Peyer's patch (tissue), 4 donors: ENCODE results near the gene RSL1D1. TPM values are rescaled to one million over a fixed set of nuclear protein-coding genes. Genes with fewer than 3 reads are reported as not detected.
A peak's percentile ranks its signal among the peaks of the same experiment; 100 is the strongest.

Experiments used
- DNase-seq, 3 donors: peaks; one replicate each; pipeline ENCODE4 v3.0.0-alpha.2; 2017 to 2019
- H3K27ac ChIP-seq, 4 donors: fragments of 200-600 bp; sonication (generic); one replicate each; pipeline ENCODE4 v1.5.1; 2016 to 2019
- H3K27me3 ChIP-seq, 2 donors: fragments of 200-600 bp; sonication (generic); one replicate each; pipeline ENCODE4 v1.5.1; 2019
- H3K36me3 ChIP-seq, 3 donors: fragments of 200-600 bp; sonication (generic); one replicate each; pipeline ENCODE4 v1.5.1; 2016 to 2019
- H3K4me1 ChIP-seq, 4 donors: fragments of 200-600 bp; sonication (generic); one replicate each; pipeline ENCODE4 v1.5.1; 2016 to 2019
- H3K4me3 ChIP-seq, 4 donors: fragments of 200-600 bp; sonication (generic); 1 replicate in 3 of 4; 2 replicates in 1 of 4; pipeline ENCODE4 v1.5.1; 2016 to 2019; ENCODE audit warnings: mild to moderate bottlenecking in 1 of 4
- H3K9me3 ChIP-seq, 4 donors: fragments of 200-600 bp; sonication (generic); one replicate each; pipeline ENCODE4 v1.5.1; 2016 to 2019; ENCODE audit warnings: mild to moderate bottlenecking in 1 of 4
- CTCF ChIP-seq, 6 experiments: fragments of 450-650 bp in 4 of 6; fragments of 200-600 bp in 2 of 6; sonication (generic) in 1 of 6; IDR thresholded peaks; one replicate each; pipeline ENCODE4 v1.5.1; 2017 to 2019; ENCODE audit warnings: antibody characterized with exemption in 6 of 6, mild to moderate bottlenecking in 3 of 6, moderate library complexity in 1 of 6
- POLR2A ChIP-seq, 2 donors: fragments of 450-650 bp; IDR thresholded peaks; one replicate each; pipeline ENCODE4 v1.5.1; 2017; ENCODE audit warnings: antibody characterized with exemption in 2 of 2, mild to moderate bottlenecking in 2 of 2, moderate library complexity in 2 of 2
- total RNA-seq, 4 donors: library from RNA; depleted of rRNA; stranded (reverse); fragments of >200 nt; gene quantifications; one replicate each; pipeline ENCODE4 v1.1.0, GENCODE V29; 2016

RSL1D1 gene
- total RNA-seq, 4 donors from 2014 or later: 45.2 to 83.2 (median 54.3) TPM

DNA sequence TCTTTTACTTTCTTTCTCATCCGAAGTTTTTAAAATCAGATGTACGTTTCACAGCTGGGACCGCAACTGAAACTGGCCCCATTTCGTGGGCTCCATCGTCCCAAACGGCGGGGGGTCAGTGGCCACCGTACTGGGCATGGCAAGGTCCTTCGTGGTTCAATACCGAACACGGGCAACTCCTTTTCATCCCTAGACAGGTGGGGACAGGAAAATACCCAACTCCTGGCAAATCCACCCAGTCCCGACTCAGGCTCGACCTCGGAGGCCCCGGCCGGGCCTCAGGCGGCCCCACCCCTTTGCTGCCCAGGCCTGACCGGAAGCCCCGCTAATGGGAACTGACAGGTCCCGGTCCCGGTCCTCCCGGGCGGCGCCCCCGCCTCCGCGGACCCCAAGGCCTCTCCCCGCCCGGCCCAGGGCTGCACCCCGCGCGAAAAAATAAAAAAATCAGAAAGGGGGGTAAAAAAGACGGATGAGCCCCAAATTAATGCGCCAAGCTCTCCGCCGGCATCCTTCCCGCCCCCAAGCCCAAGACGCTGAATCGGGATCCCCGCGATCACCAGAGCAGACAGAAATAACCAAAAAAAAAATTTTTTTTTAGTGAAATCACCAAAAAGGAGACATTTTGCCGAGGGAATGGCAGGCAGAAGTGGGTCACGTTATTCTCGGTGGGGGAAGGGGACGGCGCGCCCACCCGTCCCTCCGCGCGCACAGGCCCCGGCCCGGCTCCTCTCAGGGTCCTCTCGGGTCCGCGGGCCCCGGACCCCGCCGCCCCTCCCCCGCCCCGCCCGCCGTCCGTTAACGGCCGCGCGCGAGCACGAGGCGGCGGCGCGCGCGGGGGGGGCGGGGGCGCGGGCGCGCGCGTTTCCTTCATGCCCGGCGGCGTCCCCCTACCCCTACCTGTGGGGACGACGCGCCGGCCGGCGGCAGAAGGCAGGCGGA is 54.8 kb downstream of the RSL1D1 start:
- Histone ChIP-seq H3K27me3 (no peaks in the 10 kb centered on the region), H3K9me3 (no peaks in the 10 kb centered on the region), H3K27ac (peak overlapping the region; percentile 88 to 98 (median 94)), H3K4me3 (peak overlapping the region; percentile 82 to 89 (median 86)), H3K4me1 (peaks cover 4 to 64% (median 21%) of the 10 kb centered on the region in 4 donors), H3K36me3 (no peaks in the 10 kb centered on the region)
- TF ChIP-seq CTCF (IDR thresholded peaks at IDR 0.05): no peak
- no peak for TF ChIP-seq POLR2A (IDR thresholded peaks at IDR 0.05)
- DNase-seq: peak; percentile 53 to 79 (median 72)

DNA sequence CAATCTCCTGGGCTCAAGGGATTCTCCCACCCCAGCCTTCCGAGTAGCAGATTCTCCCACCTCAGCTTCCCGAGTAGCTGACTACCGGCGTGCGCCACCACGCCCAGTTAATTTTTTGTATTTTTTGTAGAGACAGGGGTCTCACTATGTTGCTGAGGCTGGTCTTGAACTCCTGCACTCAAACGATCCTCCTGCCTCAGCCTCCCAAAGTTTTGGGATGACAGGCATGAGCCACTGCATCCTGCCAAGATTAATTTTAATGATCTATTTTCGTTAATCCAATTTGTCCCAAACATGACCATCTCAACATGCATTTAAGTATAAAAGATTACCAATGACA is 55.5 kb downstream of the RSL1D1 start:
- Histone ChIP-seq H3K4me3 (peak overlapping the region; percentile 82 to 89 (median 86)), H3K4me1 (peaks cover 4 to 69% (median 21%) of the 10 kb centered on the region in 4 donors), H3K27ac (peak overlapping the region; percentile 88 to 98 (median 94)), H3K27me3 (no peaks in the 10 kb centered on the region), H3K36me3 (no peaks in the 10 kb centered on the region), H3K9me3 (no peaks in the 10 kb centered on the region)
- TF ChIP-seq POLR2A (IDR thresholded peaks at IDR 0.05): no peak
- TF ChIP-seq CTCF (IDR thresholded peaks at IDR 0.05): no peak
- DNase-seq: no peak

- no peak for DNase-seq
- Histone ChIP-seq H3K27me3 (no peaks in the 10 kb centered on the region), H3K9me3 (no peaks in the 10 kb centered on the region), H3K4me1 (peaks cover 4 to 69% (median 21%) of the 10 kb centered on the region in 4 donors), H3K27ac (peak overlapping the region; percentile 88 to 98 (median 94)), H3K36me3 (no peaks in the 10 kb centered on the region), H3K4me3 (peak overlapping the region in 2 of 4 donors; percentile 89)
- no peak for TF ChIP-seq CTCF (IDR thresholded peaks at IDR 0.05)
- TF ChIP-seq POLR2A (IDR thresholded peaks at IDR 0.05): no peak
Measured at GRCh38 chr16:11794996-11795886, 56.1 kb downstream of the RSL1D1 start.

DNA sequence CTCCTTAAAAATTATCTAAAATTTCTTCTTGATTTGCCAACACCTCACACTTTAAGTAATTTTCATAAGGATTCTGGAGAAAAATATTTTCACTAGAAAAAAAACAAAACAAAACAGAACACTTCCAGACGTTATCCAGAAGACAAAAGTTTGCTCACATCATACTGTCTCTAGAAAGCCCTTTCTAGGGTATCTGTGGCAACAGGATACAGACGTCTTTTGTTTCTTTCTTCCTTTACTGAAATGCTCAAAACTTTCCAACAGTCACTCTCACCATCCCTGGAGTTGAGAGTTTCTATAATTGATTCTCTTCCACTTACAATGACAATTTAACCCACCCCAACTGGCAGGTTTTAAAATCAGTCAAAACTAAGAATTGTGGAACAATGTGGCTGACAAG is 56.9 kb downstream of the RSL1D1 start:
- H3K4me3 ChIP-seq: no peak overlapping the region
- no peaks in the 10 kb centered on the region for H3K27me3 ChIP-seq
- peaks cover 4 to 64% (median 19%) of the 10 kb centered on the region in 4 donors for H3K4me1 ChIP-seq
- no peaks in the 10 kb centered on the region for H3K36me3 ChIP-seq
- H3K9me3 ChIP-seq: no peaks in the 10 kb centered on the region
- TF ChIP-seq CTCF (IDR thresholded peaks at IDR 0.05) (no peak), POLR2A (IDR thresholded peaks at IDR 0.05) (no peak)
- no peak for DNase-seq
- peak overlapping the region in 3 of 4 donors; percentile 0 to 70 (median 52) for H3K27ac ChIP-seq

DNA sequence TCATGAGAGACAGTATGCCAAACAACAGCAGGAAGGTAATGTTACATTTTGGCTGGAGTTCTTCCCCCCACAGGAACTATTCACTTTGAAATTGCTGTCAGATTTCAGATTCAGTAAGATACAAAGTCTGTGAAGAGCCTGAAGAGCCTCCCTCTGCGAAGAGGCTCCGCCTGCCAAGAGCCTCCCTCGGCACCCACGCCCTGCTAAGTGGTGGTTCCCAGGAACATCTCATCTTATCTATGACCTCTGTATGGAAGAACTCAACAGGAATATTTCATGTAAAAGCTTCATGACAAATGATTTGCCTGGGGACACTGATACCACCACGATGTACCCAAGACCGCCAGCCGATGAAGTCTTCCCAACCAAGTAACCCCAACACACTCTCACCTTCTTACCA is 57.5 kb downstream of the RSL1D1 start:
- Histone ChIP-seq H3K27ac (peak overlapping the region in 3 of 4 donors; percentile 14 to 75 (median 70)), H3K36me3 (peaks cover 0 to 3% (median 0%) of the 10 kb centered on the region in 3 donors), H3K4me1 (peaks cover 4 to 65% (median 18%) of the 10 kb centered on the region in 4 donors), H3K27me3 (no peaks in the 10 kb centered on the region), H3K4me3 (no peak overlapping the region), H3K9me3 (no peaks in the 10 kb centered on the region)
- TF ChIP-seq CTCF (IDR thresholded peaks at IDR 0.05): no peak
- TF ChIP-seq POLR2A (IDR thresholded peaks at IDR 0.05): no peak
- peak in 2 of 3 donors; percentile 67 to 73 for DNase-seq
